Lower lobe of right lung (tissue), 2 donors: ENCODE data around the gene IGFBP2. TPM values are rescaled to one million over a fixed set of nuclear protein-coding genes. Genes with fewer than 3 reads are reported as not detected.

Experiments
- ATAC-seq, 2 donors: fragments of 200-7000 bp; cut with Tn5 transposase; one replicate each; pipeline ENCODE4 v1.9.1; 2020 to 2022; ENCODE audit warnings: mild to moderate bottlenecking in 2 of 2, moderate library complexity in 2 of 2
- DNase-seq: peaks from one replicate; pipeline ENCODE4 v3.0.0-alpha.2; 2020
- H3K27ac ChIP-seq: fragments of 200-600 bp; one replicate; pipeline ENCODE4 v1.8.0; 2022
- H3K27me3 ChIP-seq: fragments of 200-600 bp; one replicate; pipeline ENCODE4 v1.8.0; 2022; ENCODE audit warnings: low read depth
- H3K36me3 ChIP-seq: fragments of 200-600 bp; one replicate; pipeline ENCODE4 v1.8.0; 2022; ENCODE audit warnings: mild to moderate bottlenecking
- H3K4me1 ChIP-seq: fragments of 200-600 bp; one replicate; pipeline ENCODE4 v1.8.0; 2022
- H3K4me3 ChIP-seq: fragments of 200-600 bp; one replicate; pipeline ENCODE4 v1.8.0; 2022; ENCODE audit warnings: mild to moderate bottlenecking
- H3K9me3 ChIP-seq: fragments of 200-600 bp; one replicate; pipeline ENCODE4 v1.8.0; 2022
- CTCF ChIP-seq: fragments of 200-600 bp; IDR thresholded peaks from one replicate; pipeline ENCODE4 v1.8.0; 2022; ENCODE audit warnings: antibody characterized with exemption, mild to moderate bottlenecking
- intact Hi-C: fragments of 100-400 bp; cut with DNase I; formaldehyde crosslinking; loops from one replicate; pipeline ENCODE4 v1.11.0; 2022
- total RNA-seq: library from RNA; stranded (reverse); fragmentation: NEBNext Ultra II Directional; extraction: Animal tissue kit (Norgen Biotek cat#: 25700); gene quantifications from one replicate; pipeline ENCODE4 v1.2.1, GENCODE V29; 2021
- donor health status: DM: no; HTN: yes; CAD: no; lungs with severe emphysema.

Gene IGFBP2
- total RNA-seq, 1 donor from 2014 or later = 37.7 TPM

GRCh38 chr2:216615298-216616082, 17.7 kb upstream of the IGFBP2 start:
- Histone ChIP-seq H3K36me3 (no peaks in the 10 kb centered on the region), H3K27ac (no peak overlapping the region), H3K9me3 (no peaks in the 10 kb centered on the region), H3K4me3 (no peak overlapping the region), H3K4me1 (no peaks in the 10 kb centered on the region), H3K27me3 (no peaks in the 10 kb centered on the region)
- DNase-seq (no peak), ATAC-seq (no peak)
- no peak for TF ChIP-seq CTCF
- intact Hi-C loops = no loop called here

- Histone ChIP-seq H3K36me3 (no peaks in the 10 kb centered on the region), H3K4me1 (no peaks in the 10 kb centered on the region), H3K27ac (no peak overlapping the region), H3K9me3 (no peaks in the 10 kb centered on the region), H3K4me3 (no peak overlapping the region), H3K27me3 (no peaks in the 10 kb centered on the region)
- TF ChIP-seq CTCF = no peak
- ATAC-seq = no peak
- intact Hi-C loops = no loop called here
- no peak for DNase-seq
Measured at GRCh38 chr2:216616083-216616678, 17.0 kb upstream of the IGFBP2 start.

GRCh38 chr2:216617159-216617815, 15.9 kb upstream of the IGFBP2 start:
- no peaks in the 10 kb centered on the region for H3K27me3 ChIP-seq
- intact Hi-C loops = no loop called here
- no peaks in the 10 kb centered on the region for H3K9me3 ChIP-seq
- no peaks in the 10 kb centered on the region for H3K4me1 ChIP-seq
- H3K27ac ChIP-seq = no peak overlapping the region
- TF ChIP-seq CTCF = no peak
- no peak for ATAC-seq
- H3K4me3 ChIP-seq = no peak overlapping the region
- DNase-seq = no peak
- H3K36me3 ChIP-seq = no peaks in the 10 kb centered on the region

GRCh38 chr2:216618785-216619184, 14.4 kb upstream of the IGFBP2 start:
- no peaks in the 10 kb centered on the region for H3K36me3 ChIP-seq
- DNase-seq (no peak), ATAC-seq (no peak)
- no peaks in the 10 kb centered on the region for H3K27me3 ChIP-seq
- no peak for TF ChIP-seq CTCF
- no peak overlapping the region for H3K27ac ChIP-seq
- intact Hi-C loops = no loop called here
- H3K4me1 ChIP-seq = no peaks in the 10 kb centered on the region
- H3K9me3 ChIP-seq = no peaks in the 10 kb centered on the region
- no peak overlapping the region for H3K4me3 ChIP-seq

- H3K36me3 ChIP-seq = no peaks in the 10 kb centered on the region
- peak; percentile 40 to 62 for ATAC-seq
- no peak for DNase-seq
- no peaks in the 10 kb centered on the region for H3K27me3 ChIP-seq
- no peak for TF ChIP-seq CTCF
- intact Hi-C loops = no loop called here
- H3K4me3 ChIP-seq = no peak overlapping the region
- H3K9me3 ChIP-seq = no peaks in the 10 kb centered on the region
- no peak overlapping the region for H3K27ac ChIP-seq
- no peaks in the 10 kb centered on the region for H3K4me1 ChIP-seq
Measured at GRCh38 chr2:216619411-216620393, 13.5 kb upstream of the IGFBP2 start.
